Left renal cortex interstitium (tissue), 4 donors: ENCODE data around the gene EP400. TPM values are rescaled to one million over a fixed set of nuclear protein-coding genes. Genes with fewer than 3 reads are reported as not detected.

Experiments used
- DNase-seq, 4 donors: peaks; one replicate each; pipeline ENCODE4 v3.0.0-alpha.2; 2013; ENCODE audit warnings: low read depth in 4 of 4, low spot score in 2 of 4, missing footprints in 1 of 4
- polyA plus RNA-seq, 4 donors: library from polyadenylated mRNA; unstranded; fragments of 120-200 nt; gene quantifications; one replicate each; pipeline ENCODE4 v1.2.1, GENCODE V29; 2013; ENCODE audit not compliant: insufficient read length in 4 of 4

The EP400 gene
- polyA plus RNA-seq, 4 donors: 26.9 to 48.3 (median 37.4) TPM

DNA sequence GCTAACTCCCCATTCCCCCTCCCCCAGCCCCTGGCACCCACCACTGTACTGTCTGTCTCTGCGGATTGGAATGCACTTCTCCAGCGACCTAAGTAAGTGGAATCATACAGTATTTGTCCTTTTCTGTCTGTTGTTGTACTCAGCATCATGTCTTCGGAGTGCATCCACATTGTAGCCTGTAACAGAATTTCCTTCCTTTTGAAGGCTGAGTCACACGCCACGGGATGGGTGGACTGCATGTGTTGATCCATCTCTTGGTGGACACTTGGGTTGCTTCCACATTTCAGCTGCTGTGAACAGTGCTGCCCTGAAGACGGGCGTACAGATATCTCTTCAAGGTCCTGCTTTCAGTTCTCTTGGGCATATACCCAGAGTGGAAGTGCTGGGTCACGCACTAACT lies 160.0 kb downstream of the EP400 start:
- no peak for DNase-seq

- DNase-seq: no peak
Measured at GRCh38 chr12:132110677-132111076, 160.9 kb downstream of the EP400 start.

DNA sequence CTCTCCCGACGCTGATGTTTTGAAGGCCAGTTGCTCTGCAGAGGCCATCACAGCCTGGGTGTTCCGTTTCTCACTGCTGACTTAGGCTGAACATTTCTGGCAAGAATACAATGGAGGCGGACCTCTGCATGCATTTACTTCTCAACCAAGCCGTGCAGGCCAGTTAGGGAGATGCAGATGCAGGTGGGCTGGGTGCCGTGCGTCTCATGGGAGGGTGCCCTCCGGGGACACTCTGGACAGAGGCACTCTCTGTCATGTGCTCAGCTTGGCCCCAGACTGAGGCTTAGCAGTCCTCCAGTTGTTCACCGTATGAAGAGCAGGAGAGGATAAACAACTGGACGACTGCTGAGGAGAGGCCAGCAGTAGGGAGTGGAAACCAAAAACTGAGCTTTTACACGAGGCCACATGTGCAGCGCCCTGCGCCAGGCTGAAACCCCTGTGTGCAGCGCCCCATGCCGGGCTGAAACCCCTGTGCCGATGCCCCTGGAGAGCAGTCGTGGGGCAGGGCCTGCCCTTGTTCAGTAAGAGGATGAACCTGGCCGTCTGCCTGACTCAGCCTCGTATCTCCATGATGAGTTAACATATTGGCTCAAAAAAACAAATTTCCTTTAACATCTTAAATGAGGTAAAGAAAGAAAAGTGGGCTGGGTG lies 162.0 kb downstream of the EP400 start:
- DNase-seq: no peak

DNA sequence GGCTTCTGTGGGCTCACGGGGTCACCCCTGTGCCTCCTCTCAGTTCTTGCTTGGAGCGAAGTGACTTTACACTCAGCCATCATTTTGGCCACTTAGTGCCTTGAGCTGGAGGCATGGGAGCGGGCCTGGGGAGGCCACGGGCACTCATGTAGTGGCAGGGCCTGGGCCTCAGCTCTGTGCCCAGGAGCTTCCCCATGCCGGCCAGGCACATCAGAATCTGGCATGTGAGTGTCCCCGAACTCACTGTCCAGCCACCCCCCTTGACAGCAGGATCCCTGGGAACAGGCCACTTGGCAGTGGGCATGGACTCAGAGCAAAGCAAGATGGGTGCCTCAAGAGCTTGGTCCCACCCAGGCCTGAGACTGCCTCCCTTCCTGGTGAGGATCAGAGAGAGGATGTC lies 164.9 kb downstream of the EP400 start:
- DNase-seq: no peak

DNA sequence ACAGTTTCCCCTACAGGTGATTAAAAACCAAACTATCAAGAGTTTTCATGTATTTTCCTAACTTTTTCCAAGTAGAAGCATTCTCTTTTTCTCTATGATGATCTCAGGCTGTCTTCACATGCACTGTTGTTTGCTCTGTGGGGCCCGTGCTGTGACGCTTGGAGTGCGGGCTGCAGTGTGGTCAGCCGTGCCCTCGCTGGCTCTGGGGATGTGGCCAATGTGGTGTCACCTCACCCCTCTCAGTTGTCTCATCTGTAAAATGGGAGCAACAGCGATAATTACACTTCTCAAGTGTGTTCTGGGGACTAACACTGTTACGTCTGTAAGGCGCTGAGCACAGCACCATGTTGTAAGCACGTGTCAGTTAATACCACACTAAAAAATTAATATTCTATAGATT lies 165.8 kb downstream of the EP400 start:
- DNase-seq: no peak

DNA sequence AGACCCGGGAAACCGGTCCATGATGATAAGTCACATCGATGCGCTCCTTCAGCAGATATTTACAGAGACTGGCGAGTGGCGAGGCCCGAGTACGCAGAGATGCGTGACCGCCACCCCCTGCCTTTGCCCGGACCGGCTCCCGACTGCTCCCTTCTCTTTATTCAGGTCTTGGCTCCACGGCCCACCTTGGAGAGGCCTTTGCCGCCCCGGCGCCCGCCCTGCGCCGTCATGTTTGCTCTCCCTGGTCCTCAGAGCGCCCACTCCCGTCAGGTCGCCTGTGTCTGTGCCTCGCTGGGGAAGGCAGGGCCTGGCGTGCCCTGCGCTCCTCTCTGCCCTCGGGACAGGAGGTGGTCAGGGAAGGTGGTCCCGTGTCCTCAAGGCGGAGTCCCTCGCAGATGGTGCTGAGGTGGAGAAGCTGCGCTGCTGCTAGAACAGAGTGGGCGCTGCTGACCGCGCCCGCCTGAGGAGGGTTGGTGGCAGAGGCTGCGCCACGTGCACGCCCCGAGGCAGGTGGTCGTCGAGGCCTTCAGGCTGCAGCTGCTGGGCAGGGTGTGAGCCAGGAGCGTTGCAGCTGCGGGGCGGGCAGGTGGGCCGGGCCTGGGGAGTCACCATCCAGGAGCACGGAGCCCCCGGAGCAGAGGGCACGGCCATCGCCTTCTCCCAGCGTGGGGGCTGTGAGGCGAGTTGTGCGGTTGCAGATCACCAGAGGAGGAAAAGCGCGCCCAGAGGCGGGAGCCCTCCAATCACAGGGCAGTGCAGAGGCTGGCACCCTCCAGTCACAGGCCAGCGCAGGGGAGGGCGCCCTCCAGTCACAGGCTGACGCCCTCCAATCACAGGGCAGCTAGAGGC lies 167.2 kb downstream of the EP400 start:
- no peak for DNase-seq

GRCh38 chr12:132117558-132117875 lies 167.8 kb downstream of the EP400 start:
- DNase-seq: no peak

DNA sequence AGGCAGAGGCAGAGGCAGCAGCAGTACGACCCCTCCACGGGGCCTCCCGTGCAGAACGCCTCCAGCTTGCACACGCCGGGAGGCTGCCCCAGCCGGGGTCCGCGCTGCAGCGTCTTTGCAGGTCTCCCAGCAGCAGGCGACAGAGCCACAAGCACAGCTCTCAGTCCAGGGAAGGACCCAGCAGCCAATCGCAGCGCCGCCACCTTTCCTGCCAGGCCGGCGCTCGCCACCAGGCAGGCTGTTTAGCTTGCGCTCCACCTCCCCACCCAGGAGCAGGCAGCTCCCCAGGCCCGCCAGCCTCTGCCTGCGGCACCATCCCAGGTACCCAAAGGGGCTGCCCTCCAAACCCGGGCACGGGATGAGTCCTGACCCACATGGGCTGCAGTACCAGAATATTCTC lies 169.1 kb downstream of the EP400 start:
- no peak for DNase-seq

DNA sequence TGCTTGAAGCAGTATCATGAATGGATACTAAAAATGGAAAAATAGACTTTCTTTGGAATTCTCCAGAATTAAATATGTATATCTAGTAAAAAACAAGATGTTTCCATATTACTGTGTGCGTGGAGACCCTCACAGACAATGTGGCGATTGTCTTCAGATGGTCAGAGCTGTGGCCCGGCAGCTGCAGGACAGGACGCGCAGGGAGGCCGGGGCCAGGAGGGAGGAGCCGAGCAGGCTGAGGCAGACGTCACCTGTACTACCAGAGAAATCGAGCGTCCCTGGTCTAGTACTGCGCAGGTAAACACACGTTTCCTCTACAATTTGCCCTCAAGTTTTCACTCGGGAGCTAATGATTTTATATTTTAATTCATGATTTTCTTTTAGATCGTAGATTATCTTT lies 171.5 kb downstream of the EP400 start:
- no peak for DNase-seq

- no peak for DNase-seq
Measured at GRCh38 chr12:132123970-132124765, 174.4 kb downstream of the EP400 start.

DNA sequence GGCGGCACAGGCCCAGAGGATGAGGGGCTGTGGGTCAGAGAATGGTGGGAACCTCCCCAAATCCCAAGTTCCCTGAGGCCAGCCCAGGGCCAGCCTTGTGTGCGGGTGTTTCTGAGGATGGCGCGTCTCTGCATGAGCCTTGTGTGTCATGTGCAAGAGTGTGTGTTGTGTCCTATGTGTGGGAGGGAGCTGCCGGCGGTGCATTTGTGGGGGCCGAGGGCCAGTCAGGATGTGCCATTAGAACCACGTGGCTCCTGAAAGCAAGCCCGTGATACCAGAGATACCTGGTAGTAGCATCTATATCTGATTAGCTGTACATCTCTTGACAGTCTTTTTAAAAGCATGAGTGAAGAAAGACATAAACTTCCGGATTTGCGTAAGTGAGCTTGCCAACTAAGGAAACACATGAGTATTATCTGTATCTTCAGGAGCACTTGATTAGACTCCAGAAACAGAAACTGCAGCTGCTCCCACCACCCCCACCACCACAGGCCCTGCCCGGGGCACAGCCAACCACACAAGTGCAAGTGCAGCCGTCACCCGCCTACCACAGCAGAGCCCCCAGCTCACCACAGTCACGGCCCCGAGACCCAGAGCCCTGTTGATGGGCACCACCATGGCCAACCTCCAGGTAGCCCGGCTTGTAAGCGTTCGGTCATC lies 175.2 kb downstream of the EP400 start:
- DNase-seq: no peak

DNA sequence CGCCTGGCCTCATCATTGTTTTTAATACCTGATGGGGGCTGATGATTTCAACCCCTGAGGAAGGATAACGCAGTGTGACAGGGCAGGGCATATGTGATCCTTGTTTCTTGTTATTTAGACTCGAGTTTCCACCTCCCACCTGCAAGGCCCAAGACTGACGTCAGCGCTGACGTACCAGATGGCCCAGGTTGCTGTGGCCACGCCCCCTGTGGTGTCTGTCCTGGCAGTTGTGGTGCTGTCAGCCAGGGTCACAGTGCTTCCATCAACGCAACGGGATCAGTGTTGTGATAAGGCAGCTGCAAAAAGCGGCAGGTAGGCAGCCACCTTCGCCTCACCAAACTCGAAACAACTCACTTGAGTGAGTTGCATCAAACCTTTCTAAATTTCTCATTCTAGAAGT lies 176.0 kb downstream of the EP400 start:
- DNase-seq: no peak

- DNase-seq: no peak
Measured at GRCh38 chr12:132127041-132127440, 177.3 kb downstream of the EP400 start.

GRCh38 chr12:132129007-132129406 lies 179.3 kb downstream of the EP400 start:
- DNase-seq: no peak

DNA sequence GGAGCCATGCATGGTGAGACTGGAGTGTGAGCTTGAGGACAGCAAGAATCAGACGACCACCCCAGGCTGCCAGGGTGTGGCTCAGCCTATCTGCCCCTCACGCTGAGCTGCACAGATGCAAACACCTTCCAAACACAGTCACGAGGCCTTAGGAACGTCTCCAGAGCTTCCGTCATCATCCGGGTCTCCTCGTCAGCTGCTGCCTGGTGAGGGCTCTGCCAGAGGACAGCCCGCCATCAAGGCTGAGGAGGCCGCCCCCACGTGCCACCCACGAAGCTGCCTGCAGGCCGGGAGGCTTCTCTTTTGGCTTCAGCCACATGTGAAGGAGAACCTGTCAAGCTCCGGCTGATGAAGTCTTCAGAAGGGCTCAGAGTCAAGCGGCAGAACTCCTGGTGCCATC lies 180.9 kb downstream of the EP400 start:
- no peak for DNase-seq

Other genes starting within 250 kb of the EP400 start
- gene SFSWAP, start 238.9 kb upstream of the EP400 start, polyA plus RNA-seq: 10 to 100 TPM; 38.6 to 67.9 (median 47.9) TPM
- 1 to 10 TPM; 1.1 to 1.8 (median 1.3) TPM for gene MMP17, start 121.5 kb upstream of the EP400 start, polyA plus RNA-seq
- gene ULK1, start 55.3 kb upstream of the EP400 start, polyA plus RNA-seq: 10 to 100 TPM; 18.8 to 47.9 (median 34.7) TPM
- 10 to 100 TPM; 11.4 to 22.4 (median 19.9) TPM for gene PUS1, start 20.7 kb upstream of the EP400 start, polyA plus RNA-seq
- gene DDX51, start 194.4 kb downstream of the EP400 start, polyA plus RNA-seq: 10 to 100 TPM; 12.9 to 24.7 (median 21.6) TPM
- 10 to 100 TPM; 11.7 to 21.2 (median 16.4) TPM for gene NOC4L, start 194.5 kb downstream of the EP400 start, polyA plus RNA-seq